GM19395 (cell line): ENCODE measurements around the gene CSNK1E.
"Not testable (repeated sequence)": the region's sequence is repeated elsewhere in the genome, so short reads cannot be mapped to it uniquely, and the experiment has no call there.

ENCODE experiments used
- ATAC-seq: cut with Tn5 transposase; IDR thresholded peaks from one replicate; pipeline ENCODE4 v1.9.1; 2021; ENCODE audit warnings: mild to moderate bottlenecking, moderate library complexity; ENCODE audit not compliant: unreplicated experiment

The CSNK1E gene

GRCh38 chr22:38317122-38317994, at the start of gene CSNK1E:
CSNK1E (minus strand) TSS chr22:38317433; CDS start chr22:38314157, 3,276 bp downstream.
- ATAC-seq: no peak

GRCh38 chr22:38365829-38366228, 48.6 kb upstream of the CSNK1E start:
- not testable (repeated sequence) for ATAC-seq

GRCh38 chr22:38365174-38365573, 47.9 kb upstream of the CSNK1E start:
- ATAC-seq: not testable (repeated sequence)

- ATAC-seq: not testable (repeated sequence)
These were observed 43.3 kb upstream of the CSNK1E start for GRCh38 chr22:38360560-38360959.

GRCh38 chr22:38359817-38360216, 42.6 kb upstream of the CSNK1E start:
- ATAC-seq: not testable (repeated sequence)

GRCh38 chr22:38357971-38358370, 40.7 kb upstream of the CSNK1E start:
- not testable (repeated sequence) for ATAC-seq

- no peak for ATAC-seq
These were observed 38.0 kb upstream of the CSNK1E start for GRCh38 chr22:38355275-38355674.

GRCh38 chr22:38353701-38354100, 36.5 kb upstream of the CSNK1E start:
- ATAC-seq: no peak

- ATAC-seq: no peak
These were observed 36.0 kb upstream of the CSNK1E start for GRCh38 chr22:38353142-38353629.

GRCh38 chr22:38352436-38352835, 35.2 kb upstream of the CSNK1E start:
- ATAC-seq: no peak

GRCh38 chr22:38350444-38351359, 33.5 kb upstream of the CSNK1E start:
- no peak for ATAC-seq

GRCh38 chr22:38348751-38349496, 31.7 kb upstream of the CSNK1E start:
- no peak for ATAC-seq

GRCh38 chr22:38347944-38348750, 30.9 kb upstream of the CSNK1E start:
- ATAC-seq: no peak

- ATAC-seq: no peak
These were observed 30.1 kb upstream of the CSNK1E start for GRCh38 chr22:38347181-38347943.

GRCh38 chr22:38346506-38346905, 29.3 kb upstream of the CSNK1E start:
- ATAC-seq: no peak

- ATAC-seq: no peak
These were observed 28.5 kb upstream of the CSNK1E start for GRCh38 chr22:38345782-38346181.

GRCh38 chr22:38339893-38340292, 22.7 kb upstream of the CSNK1E start:
- not testable (repeated sequence) for ATAC-seq

GRCh38 chr22:38338772-38339379, 21.6 kb upstream of the CSNK1E start:
- ATAC-seq: no peak

GRCh38 chr22:38336699-38337098, 19.5 kb upstream of the CSNK1E start:
- ATAC-seq: no peak
